Karpas-422 (cell line): ENCODE data around the gene TMEM18. TPM values are rescaled to one million over a fixed set of nuclear protein-coding genes. Genes with fewer than 3 reads are reported as not detected.

Experiments
- DNase-seq: peaks from one replicate; pipeline ENCODE4 v3.0.0-alpha.2; 2015
- H2AFZ ChIP-seq: fragments of 200-600 bp; sonication (generic); 2 replicates; pipeline ENCODE4 v1.6.1; 2014; ENCODE audit warnings: antibody characterized with exemption, low read length, mixed read lengths
- H3K27ac ChIP-seq: fragments of 200-600 bp; sonication (generic); 2 replicates; pipeline ENCODE4 v1.5.1; 2014; ENCODE audit warnings: mild to moderate bottlenecking, low read length, moderate library complexity
- H3K27me3 ChIP-seq: fragments of 200-600 bp; sonication (generic); 2 replicates; pipeline ENCODE4 v1.6.1; 2014; ENCODE audit warnings: low read length, mixed read lengths
- H3K36me3 ChIP-seq: fragments of 200-600 bp; sonication (generic); 2 replicates; pipeline ENCODE4 v1.6.1; 2014; ENCODE audit warnings: low read length, mixed read lengths; ENCODE audit not compliant: insufficient read depth
- H3K4me1 ChIP-seq: fragments of 200-600 bp; sonication (generic); 2 replicates; pipeline ENCODE4 v1.6.1; 2014; ENCODE audit warnings: mild to moderate bottlenecking, low read length, mixed read lengths
- H3K4me2 ChIP-seq: fragments of 200-600 bp; sonication (generic); 2 replicates; pipeline ENCODE4 v1.6.1; 2014; ENCODE audit warnings: low read length, low read depth, mild to moderate bottlenecking; ENCODE audit not compliant: poor library complexity, severe bottlenecking
- H3K4me3 ChIP-seq: fragments of 200-600 bp; sonication (generic); 2 replicates; pipeline ENCODE4 v1.5.1; 2014; ENCODE audit warnings: mild to moderate bottlenecking, antibody characterized with exemption, low read length, mixed read lengths
- H3K79me2 ChIP-seq: fragments of 200-600 bp; sonication (generic); 2 replicates; pipeline ENCODE4 v1.6.1; 2014; ENCODE audit warnings: mild to moderate bottlenecking, low read length, mixed read lengths
- H3K9ac ChIP-seq: fragments of 200-600 bp; sonication (generic); 2 replicates; pipeline ENCODE4 v1.6.0; 2014; ENCODE audit warnings: low read length
- H3K9me2 ChIP-seq: fragments of 200-600 bp; sonication (generic), shearing (Covaris generic); replicated peaks from 2 replicates; pipeline ENCODE4 v1.6.0; 2014; ENCODE audit warnings: mild to moderate bottlenecking, low read length, moderate library complexity; ENCODE audit not compliant: insufficient read depth
- H3K9me3 ChIP-seq: fragments of 300-700, 200-600 bp; sonication (generic); 2 replicates; pipeline ENCODE4 v1.6.1; 2014; ENCODE audit warnings: low read length, mixed read lengths
- H4K20me1 ChIP-seq: fragments of 200-600 bp; sonication (generic); 2 replicates; pipeline ENCODE4 v1.6.1; 2014; ENCODE audit warnings: mild to moderate bottlenecking, antibody characterized with exemption, low read length, low read depth; ENCODE audit not compliant: insufficient read depth
- total RNA-seq: library from RNA; depleted of rRNA; stranded (reverse); fragments of >200 nt; shearing (Covaris generic); gene quantifications from 2 replicates; pipeline ENCODE4 v1.2.3, GENCODE V29; 2014; ENCODE audit warnings: low replicate concordance

The TMEM18 gene
- total RNA-seq, 1 experiment from 2014 or later = 48.6 TPM

DNA sequence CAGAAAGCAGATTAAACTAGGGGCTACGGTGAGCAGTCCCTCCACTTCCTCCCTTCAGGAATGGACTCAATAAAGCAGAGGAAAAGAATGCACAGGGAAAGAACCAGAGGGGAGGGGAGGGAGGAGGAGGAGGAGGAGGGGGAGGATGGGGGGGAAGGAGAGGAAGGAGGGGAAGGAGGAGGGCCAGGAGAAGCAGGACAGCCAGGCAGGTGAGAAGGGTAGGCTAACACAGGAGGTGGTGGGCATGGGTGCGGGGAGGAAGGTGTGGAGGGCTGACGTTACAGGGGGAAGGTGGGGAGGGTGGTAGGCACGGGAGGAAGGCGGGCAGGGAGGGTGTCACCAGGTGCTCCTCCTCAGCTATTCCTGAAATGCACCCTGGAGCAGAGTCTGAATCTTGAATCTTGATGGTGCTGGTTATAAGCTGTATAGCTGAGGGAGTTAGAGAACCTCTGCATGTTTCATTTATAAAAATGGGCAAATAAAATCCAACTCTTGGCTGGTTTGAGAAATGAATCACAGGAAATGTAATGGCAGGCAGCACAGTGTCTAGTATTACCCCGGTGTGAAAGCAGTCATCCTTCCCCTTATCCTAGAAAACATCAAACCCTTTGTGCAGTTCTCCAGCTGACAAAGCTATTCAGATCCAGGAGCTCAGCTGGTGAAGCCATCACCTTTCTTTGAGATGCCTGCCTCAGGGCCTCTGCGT lies 3.4 kb downstream of the TMEM18 start:
- Histone ChIP-seq H3K9me3 (no peaks in the 10 kb centered on the region; the same call in 1 of the 2 replicates), H3K27ac (peak overlapping the region; percentile 97), H3K4me1 (peaks cover 67% of the 10 kb centered on the region), H3K4me3 (peak overlapping the region; percentile 65), H4K20me1 (no peaks in the 10 kb centered on the region), H3K9me2 (no peaks in the 10 kb centered on the region), H3K9ac (peak overlapping the region; percentile 83), H3K4me2 (peak overlapping the region; percentile 78), H2AFZ (no peak overlapping the region), H3K79me2 (peaks cover 12% of the 10 kb centered on the region), H3K36me3 (peaks cover 31% of the 10 kb centered on the region), H3K27me3 (no peaks in the 10 kb centered on the region)
- peak; percentile 76 for DNase-seq

DNA sequence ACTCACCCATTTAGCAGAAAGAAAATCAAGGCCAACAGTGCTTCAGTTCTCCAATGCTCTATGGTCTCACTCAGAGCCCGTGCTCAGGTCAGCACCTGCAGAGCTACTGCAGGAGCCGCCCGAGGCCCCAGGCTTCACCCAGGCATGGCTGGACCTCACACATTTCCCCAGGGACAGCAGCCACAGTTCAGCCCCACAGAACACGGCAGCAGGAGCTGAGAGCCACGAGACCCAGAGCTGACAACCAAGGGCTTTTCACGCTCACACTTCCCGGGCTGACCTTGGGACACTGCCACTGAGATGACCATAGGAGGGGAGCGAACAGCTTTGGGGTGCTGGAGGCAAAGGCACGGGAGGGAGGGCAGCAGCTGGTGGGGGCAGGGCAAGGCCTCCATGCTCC lies 4.2 kb downstream of the TMEM18 start:
- no peaks in the 10 kb centered on the region for H4K20me1 ChIP-seq
- H2AFZ ChIP-seq = no peak overlapping the region
- H3K4me2 ChIP-seq = peak overlapping the region; percentile 78
- no peaks in the 10 kb centered on the region for H3K27me3 ChIP-seq
- peaks cover 10% of the 10 kb centered on the region for H3K79me2 ChIP-seq
- H3K9ac ChIP-seq = peak overlapping the region; percentile 83
- peak overlapping the region; percentile 97 for H3K27ac ChIP-seq
- no peaks in the 10 kb centered on the region for H3K9me2 ChIP-seq
- H3K36me3 ChIP-seq = peaks cover 38% of the 10 kb centered on the region
- H3K9me3 ChIP-seq = peaks cover 3% of the 10 kb centered on the region
- peak overlapping the region; percentile 65 for H3K4me3 ChIP-seq
- peaks cover 59% of the 10 kb centered on the region for H3K4me1 ChIP-seq
- DNase-seq = peak; percentile 89

DNA sequence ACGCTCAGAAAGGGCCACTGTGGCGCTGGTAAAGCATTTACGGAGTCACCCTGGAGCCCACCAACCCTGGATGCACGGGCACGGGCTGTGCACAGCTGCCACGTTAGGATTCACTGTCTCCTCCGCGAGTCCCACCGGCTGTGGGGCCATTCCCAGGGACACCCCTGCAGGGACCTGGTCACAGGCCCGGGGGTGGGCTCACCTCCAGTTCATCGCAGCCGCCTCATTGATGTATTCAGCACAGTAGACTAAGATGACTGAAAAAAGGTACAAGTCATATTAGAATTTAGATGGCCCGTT lies 4.7 kb downstream of the TMEM18 start:
- Histone ChIP-seq H4K20me1 (no peaks in the 10 kb centered on the region), H3K9me2 (no peaks in the 10 kb centered on the region), H3K27me3 (no peaks in the 10 kb centered on the region), H3K4me2 (peak overlapping the region; percentile 78), H3K4me3 (peak overlapping the region; percentile 65), H3K9me3 (peaks cover 8% of the 10 kb centered on the region), H3K4me1 (peaks cover 56% of the 10 kb centered on the region), H3K9ac (peak overlapping the region; percentile 83), H3K79me2 (peaks cover 5% of the 10 kb centered on the region; the same call in 1 of the 2 replicates), H3K36me3 (peaks cover 42% of the 10 kb centered on the region), H2AFZ (no peak overlapping the region), H3K27ac (peak overlapping the region; percentile 97)
- DNase-seq = peak; percentile 69

GRCh38 chr2:671787-672605 lies 5.2 kb downstream of the TMEM18 start:
- Histone ChIP-seq H3K27ac (peak overlapping the region; percentile 97), H3K79me2 (peaks cover 4% of the 10 kb centered on the region; the same call in 1 of the 2 replicates), H2AFZ (no peak overlapping the region), H3K4me2 (peak overlapping the region; percentile 78), H3K4me3 (peak overlapping the region; percentile 65), H3K9me2 (no peaks in the 10 kb centered on the region), H3K27me3 (no peaks in the 10 kb centered on the region), H3K9ac (peak overlapping the region; percentile 83), H3K9me3 (peaks cover 8% of the 10 kb centered on the region), H3K36me3 (peaks cover 48% of the 10 kb centered on the region), H4K20me1 (no peaks in the 10 kb centered on the region), H3K4me1 (peaks cover 56% of the 10 kb centered on the region)
- DNase-seq = peak; percentile 97

DNA sequence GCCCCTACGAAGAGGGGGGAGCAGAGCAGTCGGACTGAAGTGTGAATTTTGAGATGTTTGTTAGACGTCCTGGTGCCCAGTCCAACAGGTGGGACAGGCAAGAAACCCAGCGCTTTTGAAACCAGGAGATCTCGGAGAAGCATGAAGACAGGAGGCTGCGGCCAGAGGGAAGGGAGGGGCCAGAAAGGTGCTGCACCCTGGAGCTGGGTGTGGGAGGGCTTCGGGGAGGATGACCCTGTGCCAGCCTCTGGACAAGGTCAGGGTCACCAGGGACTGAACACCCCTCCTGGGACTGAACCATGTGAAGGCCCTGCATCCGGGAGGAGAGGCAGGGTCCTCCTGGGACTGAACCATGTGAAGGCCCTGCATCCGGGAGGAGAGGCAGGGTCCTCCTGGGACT lies 6.1 kb downstream of the TMEM18 start:
- peak overlapping the region; percentile 42 for H3K4me2 ChIP-seq
- H3K79me2 ChIP-seq = peaks cover 4% of the 10 kb centered on the region; the same call in 1 of the 2 replicates
- peak; percentile 91 for DNase-seq
- no peaks in the 10 kb centered on the region for H3K9me2 ChIP-seq
- H3K9me3 ChIP-seq = peaks cover 14% of the 10 kb centered on the region
- H3K4me1 ChIP-seq = peaks cover 56% of the 10 kb centered on the region
- peaks cover 57% of the 10 kb centered on the region for H3K36me3 ChIP-seq
- H2AFZ ChIP-seq = no peak overlapping the region
- H3K9ac ChIP-seq = peak overlapping the region; percentile 58
- H3K27me3 ChIP-seq = no peaks in the 10 kb centered on the region
- 0 out of 2 replicates have a peak overlapping the region, but pooled peaks have one; percentile 18 for H3K4me3 ChIP-seq
- peak overlapping the region; percentile 92 for H3K27ac ChIP-seq
- no peaks in the 10 kb centered on the region for H4K20me1 ChIP-seq

DNA sequence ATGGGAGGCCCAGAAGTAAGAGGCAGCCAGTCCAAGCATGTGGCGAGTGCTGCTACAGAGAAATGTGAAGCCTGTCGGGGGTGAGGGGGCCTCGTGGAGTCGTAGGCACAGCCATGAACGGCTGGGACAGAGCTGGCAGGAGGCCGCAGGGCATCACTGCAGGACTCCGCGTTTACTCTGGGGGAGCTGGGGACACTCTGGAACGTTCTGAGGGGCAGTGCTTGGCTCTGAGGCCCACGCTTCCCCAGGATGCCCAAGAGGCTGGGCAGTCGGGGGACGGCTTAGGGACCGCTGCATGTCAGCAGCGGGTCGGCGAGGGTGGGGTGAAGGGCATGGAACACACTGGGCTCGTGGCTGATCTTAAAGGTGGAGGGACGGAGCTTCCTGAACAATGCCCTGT lies 6.6 kb downstream of the TMEM18 start:
- no peaks in the 10 kb centered on the region for H3K9me2 ChIP-seq
- H3K27me3 ChIP-seq = no peaks in the 10 kb centered on the region
- H2AFZ ChIP-seq = no peak overlapping the region
- H4K20me1 ChIP-seq = no peaks in the 10 kb centered on the region
- peak overlapping the region; percentile 58 for H3K9ac ChIP-seq
- H3K79me2 ChIP-seq = peaks cover 2% of the 10 kb centered on the region; the same call in 1 of the 2 replicates
- peak overlapping the region; percentile 92 for H3K27ac ChIP-seq
- H3K9me3 ChIP-seq = peaks cover 17% of the 10 kb centered on the region
- H3K4me2 ChIP-seq = peak overlapping the region; percentile 42
- H3K36me3 ChIP-seq = peaks cover 60% of the 10 kb centered on the region
- no peak for DNase-seq
- 0 out of 2 replicates have a peak overlapping the region, but pooled peaks have one; percentile 18 for H3K4me3 ChIP-seq
- peaks cover 52% of the 10 kb centered on the region for H3K4me1 ChIP-seq

DNA sequence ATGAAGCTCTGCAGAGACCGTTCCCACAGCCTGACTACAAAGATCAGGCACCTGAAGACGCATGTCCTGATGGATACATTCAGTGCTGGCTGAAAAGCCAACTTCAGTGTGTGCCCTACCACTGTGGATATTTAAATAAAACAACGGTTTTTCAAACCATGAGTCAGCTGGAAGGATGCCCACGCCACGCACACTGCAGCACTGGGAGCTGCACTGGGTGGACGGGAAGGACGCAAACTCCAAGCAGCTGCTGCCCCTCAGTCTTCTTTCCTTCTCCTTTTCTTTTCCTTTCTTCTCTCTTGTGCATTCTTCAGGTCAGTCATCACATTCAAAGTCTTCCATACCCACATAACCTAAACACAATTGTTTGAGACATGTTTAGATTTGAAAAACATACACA lies 7.9 kb downstream of the TMEM18 start:
- Histone ChIP-seq H3K36me3 (peaks cover 69% of the 10 kb centered on the region), H4K20me1 (no peaks in the 10 kb centered on the region), H3K4me3 (no peak overlapping the region), H2AFZ (no peak overlapping the region), H3K27ac (peak overlapping the region; percentile 92), H3K9me2 (no peaks in the 10 kb centered on the region), H3K27me3 (no peaks in the 10 kb centered on the region), H3K9ac (no peak overlapping the region), H3K4me2 (no peak overlapping the region), H3K4me1 (peaks cover 39% of the 10 kb centered on the region), H3K9me3 (peaks cover 17% of the 10 kb centered on the region), H3K79me2 (no peaks in the 10 kb centered on the region; the same call in 1 of the 2 replicates)
- no peak for DNase-seq

DNA sequence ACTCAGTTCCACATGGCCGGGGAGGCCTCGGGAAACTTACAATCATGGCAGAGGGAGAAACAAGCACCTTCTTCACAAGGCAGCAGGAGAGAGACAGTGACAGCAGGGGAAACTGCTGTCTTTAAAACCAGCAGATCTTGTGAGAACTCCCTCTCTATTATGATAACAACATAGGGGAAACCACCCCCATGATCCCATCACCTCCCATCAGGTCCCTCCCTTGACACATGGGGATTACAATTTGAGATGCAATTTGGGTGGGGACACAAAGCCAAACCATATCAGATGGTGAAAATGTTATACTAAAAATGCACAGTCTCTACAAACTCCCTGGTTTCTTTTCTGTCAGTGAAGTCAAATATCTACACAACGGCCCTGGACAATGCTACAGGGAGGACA lies 9.2 kb downstream of the TMEM18 start:
- Histone ChIP-seq H4K20me1 (no peaks in the 10 kb centered on the region), H3K27ac (peak overlapping the region; percentile 42), H3K9ac (no peak overlapping the region), H3K4me1 (peaks cover 29% of the 10 kb centered on the region), H3K4me3 (no peak overlapping the region), H3K4me2 (no peak overlapping the region), H3K9me2 (no peaks in the 10 kb centered on the region), H3K36me3 (peaks cover 69% of the 10 kb centered on the region), H2AFZ (no peak overlapping the region), H3K79me2 (no peaks in the 10 kb centered on the region; the same call in 1 of the 2 replicates), H3K27me3 (no peaks in the 10 kb centered on the region), H3K9me3 (peaks cover 17% of the 10 kb centered on the region)
- no peak for DNase-seq
